NCI-H1436 (cell line): ENCODE data around the gene TMEM242.
A peak's percentile ranks its signal among the peaks of the same experiment; 100 is the strongest.

Experiments used
- DNase-seq: peaks from one replicate; lab custom pipeline; 2025; lab: John Stamatoyannopoulos, UW

TMEM242 gene

DNA sequence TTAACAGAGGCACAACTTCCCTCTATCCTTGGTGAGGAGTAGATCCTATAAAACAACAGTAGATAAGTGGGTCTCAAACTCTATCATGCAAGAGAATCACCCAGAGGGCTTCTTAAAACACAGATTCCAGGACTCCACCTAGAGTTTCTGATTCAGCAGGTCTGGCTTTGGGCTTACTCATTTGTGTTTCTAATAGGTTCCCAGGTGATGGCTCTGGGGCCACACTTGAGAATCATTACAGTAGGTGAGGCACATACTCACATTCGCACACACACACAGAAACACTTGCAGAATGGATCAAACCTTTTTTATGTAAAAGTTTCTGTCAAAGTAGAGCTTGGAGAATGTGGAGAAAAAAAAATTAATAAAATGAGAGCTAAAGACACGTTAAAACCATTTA is 52.4 kb downstream of the TMEM242 start:
- no peak for DNase-seq

DNA sequence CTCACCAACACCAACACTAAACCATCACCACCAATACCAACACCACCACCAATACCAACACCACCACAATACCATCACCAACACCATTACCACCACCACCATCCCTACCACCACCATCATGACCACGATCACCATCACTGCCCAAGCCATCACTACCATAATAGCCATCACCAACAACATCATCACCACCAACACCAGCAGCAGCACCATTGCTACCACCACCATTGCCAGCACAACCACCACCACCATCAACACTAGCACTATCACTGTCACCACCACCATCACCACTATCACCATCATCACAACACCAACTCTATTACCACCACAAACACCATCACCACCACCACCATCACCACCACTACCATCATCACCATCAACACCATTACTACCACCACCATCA is 53.0 kb downstream of the TMEM242 start:
- DNase-seq, result no peak

DNA sequence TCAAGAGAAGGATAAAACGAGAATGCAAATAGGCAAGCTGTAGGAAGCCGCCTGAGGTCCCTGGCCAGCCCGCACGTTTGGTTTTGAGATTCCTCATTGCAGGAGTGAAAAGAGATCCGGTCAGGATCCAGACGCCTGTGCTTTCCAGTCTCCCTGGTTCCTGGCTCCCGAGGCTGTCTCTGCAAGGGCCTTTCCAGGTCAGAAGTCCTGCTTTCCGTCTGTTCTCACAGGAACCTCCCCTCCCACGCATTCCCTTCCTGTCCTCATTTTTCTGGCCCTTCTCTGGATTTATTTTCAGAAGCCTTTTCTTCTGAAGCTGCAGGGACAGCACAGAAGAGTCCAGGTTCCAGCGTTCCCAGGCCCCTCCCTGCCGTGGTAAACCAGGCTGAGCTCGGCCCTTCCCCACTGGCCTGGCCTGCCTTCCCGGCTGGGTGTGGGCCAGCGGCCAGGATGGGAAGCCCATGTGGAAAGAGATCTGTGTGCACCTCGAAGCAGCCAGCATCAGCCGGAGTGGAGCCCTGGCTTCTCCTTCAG is 54.0 kb downstream of the TMEM242 start:
- no peak for DNase-seq

DNA sequence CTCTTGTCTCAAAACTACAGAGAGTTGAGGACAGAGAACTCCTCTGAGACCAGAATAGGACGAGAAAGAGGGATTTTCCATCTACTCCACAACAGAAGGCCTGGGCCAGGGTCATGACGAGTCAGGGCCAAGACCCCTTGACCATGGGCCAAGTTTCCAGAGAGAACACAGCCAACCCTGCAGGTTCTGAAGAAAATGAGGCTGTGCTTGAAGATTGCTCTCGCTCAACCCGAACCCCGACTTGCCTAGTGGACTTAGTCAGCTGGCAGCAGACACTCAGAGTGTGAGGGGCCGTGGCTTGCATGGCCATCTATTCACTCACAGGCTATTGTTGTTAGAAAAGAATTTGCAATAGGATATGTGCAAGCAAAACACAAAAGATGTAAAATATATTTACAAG is 54.5 kb downstream of the TMEM242 start:
- no peak for DNase-seq

DNA sequence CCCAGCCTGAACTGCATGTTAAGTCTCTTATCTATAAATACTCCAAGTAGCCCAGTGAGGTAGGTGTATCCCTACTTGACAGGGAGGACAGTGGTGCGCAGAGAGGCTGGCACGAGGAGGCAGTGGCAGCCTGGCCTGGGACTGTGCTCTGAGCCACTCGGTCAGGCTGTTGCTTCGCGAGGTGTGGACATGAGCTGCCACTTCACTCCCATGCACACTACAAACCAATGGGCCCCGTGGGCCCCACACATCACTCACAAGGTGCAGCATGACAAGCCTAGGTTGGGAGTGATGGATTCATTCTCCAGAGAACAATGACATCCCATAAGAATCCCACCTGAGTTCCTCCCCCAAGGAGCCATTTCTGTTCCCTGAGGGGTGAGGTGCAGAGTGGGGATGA is 54.9 kb downstream of the TMEM242 start:
- DNase-seq, result no peak

DNA sequence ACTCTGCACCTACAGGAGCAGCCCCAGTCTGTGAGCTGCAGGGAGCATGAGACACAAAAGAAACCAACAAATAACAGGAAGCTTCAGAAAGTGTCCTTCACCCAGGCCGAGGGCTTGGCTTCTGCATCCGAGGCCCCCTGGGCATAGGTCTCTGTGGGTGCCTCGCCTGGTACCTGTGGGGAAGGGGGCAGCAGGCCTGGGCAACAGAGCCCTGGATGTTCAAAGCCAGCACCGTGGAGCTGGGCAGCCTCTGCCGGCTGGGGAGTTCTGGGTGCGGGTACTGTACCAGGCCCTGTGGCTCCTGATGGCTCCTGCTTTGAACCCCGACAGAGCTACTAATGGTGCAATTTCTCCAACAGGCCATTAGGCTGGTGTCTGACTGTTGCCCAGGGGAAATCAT is 55.7 kb downstream of the TMEM242 start:
- DNase-seq, result no peak

DNA sequence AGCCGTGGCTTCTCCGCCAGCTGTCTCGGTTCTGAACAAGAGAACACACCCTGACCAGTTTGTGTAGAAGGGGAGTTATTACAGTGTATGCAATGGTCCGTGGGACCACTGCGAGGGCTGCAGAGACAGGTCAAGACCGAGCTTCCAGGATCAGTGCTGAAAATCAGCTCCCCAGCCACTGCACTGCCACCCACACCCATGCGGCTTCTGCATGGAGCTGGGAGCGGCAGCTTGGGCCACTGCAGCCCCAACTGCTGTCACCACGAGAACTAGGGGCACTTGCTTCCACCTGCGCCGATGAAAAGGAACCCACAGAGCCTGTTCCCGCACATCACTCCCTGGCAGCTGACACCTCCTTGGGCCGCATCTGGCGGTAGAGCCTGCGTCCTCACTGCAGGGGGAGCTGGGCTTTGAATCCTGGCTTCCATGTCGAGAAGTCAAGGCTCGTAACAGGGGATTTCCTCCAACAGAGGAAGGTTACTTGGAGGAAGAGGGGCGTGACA is 56.2 kb downstream of the TMEM242 start:
- no peak for DNase-seq

DNA sequence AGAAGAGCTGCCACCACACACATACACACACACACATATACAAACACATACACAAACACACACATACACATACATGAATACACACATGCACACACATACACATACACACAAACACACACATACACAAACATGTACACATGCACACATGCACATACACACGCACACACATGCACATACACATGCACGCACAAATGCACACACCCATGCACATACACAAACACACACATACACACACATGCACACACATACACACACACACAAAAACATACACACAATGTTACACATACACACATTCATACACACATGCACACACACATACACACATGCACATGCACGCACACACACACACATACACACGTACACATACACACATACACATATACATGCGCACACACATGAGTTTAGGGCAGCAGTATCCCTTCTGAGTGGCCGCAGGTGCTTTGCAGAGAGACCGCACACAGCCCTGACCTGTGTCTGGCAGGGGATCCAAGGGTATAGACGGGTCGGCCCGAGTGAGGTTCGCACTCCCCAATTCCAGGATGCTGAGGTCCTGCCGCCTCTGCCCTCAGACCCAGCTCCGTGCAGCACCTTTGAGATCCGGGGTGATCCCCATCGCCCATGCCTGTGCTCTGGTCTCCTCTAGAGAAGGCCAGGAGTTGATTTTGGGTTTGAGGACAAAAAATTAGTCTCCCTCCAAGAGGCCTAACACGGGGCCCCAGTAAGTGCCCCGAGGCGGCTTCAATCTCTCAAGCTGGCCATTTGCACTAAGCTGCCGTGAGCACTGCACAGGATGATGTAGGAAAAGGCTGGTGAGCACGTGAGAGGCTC is 56.8 kb downstream of the TMEM242 start:
- DNase-seq, result no peak

DNA sequence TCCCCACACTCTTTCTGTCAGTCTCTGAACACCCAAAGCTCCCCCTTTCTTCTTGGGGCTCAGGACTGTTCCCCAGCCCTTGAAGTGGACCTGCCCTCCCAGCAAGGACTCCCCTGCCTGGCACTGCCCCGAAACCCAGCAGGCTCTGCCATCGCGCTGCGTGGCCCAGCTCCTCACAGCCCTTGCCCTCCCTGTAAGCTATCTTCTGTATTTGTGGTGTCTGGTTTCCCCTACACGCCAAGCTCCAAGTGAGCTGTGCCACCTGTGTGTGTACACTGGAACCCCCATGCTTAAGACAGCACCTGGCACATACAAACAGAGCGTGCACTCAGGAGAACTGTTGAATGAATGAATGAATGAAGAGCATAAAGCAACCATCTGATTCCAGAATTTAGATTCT is 57.7 kb downstream of the TMEM242 start:
- peak; percentile 41 for DNase-seq

DNA sequence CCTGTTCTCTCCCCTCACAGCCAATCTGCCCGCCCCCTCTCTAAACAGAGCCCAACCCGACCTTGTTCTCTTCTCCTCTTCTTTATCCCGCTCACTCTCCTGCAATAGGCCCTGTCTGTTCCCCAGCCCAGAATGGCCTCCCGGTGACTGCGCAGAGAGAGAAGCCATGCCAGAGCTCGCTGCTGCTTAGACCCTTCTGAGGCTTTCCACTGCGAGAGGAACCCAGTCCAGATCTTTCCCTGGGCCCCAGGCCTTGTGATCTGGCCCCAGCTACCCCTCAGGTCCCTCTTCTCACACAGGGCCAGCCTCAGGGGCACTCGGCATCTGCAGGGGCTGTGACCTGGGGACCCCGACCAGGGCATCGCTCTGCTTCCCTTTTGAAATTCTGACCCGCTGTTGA is 58.1 kb downstream of the TMEM242 start:
- DNase-seq, result no peak

DNA sequence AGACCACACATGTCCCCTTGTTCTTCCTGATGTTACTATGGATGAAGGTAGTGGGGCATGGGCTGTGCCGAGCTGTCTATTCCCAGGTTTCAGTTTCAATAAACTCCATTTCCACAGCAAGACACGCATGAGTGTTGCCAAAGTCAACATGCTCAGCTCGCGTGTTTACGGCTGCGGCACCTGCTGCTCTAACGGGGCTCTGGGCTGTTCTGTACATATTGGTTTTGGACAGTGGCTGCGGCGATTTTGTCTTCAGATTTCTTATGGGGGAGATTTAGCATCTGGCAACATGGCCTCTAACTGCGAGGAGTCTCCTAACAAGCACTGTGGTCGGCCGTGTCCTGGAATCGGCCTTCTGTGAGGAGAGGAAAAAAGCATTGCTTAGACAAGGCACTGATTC is 58.6 kb downstream of the TMEM242 start:
- no peak for DNase-seq

DNA sequence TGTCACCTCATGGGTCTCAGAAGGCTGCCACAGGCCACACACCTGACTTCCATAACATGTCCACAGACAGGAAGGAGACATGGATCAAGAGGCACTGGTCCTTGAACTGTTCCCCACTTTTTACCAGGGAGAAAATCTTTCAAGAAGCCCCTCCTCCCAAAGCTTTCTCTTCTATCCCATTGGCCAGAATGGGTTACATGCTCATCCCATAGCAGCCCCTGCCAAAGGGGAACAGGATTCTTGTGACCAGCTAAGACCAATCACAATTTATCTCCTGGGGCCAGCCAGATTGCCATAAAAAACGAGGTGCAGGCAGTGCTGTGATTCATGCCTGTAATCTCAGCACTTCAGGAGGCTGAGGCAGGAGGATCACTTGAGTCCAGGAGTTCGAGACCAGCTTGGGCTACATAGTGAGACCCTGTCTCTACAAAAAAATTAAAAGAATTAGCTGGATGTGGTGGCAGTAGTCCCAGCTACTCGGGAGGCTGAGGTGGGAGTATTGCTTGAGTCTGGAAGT is 59.4 kb downstream of the TMEM242 start:
- DNase-seq, result no peak

DNA sequence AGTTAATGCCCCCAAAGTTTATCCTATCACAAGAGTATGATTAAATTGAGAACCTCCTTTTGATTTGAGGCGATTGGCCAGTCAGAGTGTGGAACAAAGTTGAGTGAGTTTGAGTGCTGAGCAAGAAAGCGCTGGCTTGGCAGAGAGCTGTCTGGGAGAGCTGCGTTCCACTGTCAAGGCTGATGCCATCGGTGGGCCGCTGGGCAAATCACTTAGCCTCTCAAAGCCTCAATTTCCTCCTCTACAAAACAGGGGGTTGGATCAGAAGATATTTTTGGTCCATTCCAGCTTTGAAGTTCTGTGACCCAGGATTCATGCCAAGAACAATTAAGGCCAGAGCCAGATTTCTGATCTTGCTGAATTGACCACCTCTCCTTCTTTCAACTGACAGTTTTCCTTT is 60.2 kb downstream of the TMEM242 start:
- no peak for DNase-seq

DNA sequence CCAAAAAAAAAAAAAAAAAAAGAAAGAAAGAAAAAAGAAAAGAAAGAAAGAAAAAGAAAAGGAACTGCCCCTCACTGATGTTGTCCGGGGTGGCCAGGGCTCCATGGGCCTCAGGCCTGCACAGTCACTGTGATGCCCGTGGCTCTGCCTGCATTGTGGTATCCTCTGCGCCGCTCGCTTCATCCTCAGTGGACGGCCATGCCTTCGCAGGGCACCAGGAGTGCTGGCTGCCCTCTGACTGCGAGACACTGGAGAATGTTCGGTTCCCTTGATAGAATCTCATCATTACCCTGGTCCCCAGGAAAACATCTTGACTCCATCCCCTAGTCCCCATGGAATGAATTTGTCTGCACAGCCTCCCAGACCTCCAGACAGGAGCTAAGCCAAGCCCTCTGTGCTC is 61.7 kb downstream of the TMEM242 start:
- DNase-seq, result no peak

DNA sequence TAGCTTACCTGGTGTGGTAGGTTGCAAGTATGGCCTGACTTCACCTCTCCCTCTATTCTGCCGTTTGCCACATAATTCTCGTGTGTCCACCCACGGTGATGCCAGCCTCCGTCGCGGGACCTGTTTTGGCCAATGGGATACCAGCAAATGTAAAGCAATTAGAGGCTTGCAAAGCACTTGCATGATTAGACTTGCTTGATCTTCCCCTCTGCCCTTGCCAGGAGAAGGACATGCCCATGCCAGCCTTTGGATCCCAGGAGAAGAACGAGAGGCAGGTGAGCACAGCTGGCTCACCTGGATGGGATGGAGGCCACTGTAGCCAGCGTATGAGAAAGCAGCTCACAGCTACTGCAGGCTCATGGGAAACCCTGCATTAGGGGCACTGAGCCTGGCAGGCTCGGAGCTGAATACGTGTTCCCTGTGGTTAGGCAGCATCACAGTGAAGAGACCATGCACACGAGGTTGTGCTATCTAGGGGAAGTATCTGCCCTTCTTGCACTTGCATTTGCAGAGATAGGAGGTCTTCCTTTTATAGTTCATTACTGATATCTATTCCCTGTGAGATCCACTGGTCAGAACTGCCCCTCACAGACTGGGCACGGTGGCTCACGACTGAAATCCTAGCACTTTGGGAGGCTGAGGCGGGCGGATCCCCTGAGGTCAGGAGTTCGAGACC is 62.4 kb downstream of the TMEM242 start:
- no peak for DNase-seq

DNA sequence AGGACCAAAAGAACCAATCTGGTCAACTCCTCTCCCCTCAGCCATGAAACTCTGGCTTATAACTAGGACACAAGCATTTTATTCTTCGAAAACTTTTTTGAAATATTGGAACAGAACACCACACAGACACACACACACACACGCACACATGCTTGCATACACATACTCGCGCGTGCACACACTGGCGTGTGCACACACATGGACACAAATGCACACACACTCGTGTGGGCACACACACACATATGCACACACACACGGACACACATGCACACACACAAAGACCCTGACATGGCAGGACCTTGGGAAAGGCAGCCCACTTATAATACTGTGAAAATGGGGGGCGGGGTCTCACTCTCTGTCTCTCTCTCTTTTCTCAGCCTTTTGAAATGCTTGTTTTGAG is 63.9 kb downstream of the TMEM242 start:
- DNase-seq, result no peak

DNA sequence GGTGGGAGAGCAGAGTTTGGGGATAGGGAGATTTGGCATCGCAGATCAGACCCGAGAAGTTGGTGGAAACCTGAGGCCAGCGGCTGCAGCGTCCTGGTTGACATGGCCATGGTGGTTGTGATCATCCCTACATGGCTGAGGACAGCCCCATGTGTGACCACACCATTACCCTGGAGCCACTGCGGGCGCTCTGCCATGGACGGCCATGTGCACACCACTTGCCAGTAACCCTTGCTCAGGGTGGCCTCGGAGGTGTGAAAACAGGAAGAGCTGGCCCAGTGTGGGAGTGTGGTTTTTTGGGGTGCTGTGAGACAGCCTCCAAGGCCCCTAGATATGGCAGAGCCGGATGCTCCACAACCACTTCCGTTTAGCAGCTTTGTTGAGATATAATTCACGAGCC is 64.4 kb downstream of the TMEM242 start:
- DNase-seq, result no peak

DNA sequence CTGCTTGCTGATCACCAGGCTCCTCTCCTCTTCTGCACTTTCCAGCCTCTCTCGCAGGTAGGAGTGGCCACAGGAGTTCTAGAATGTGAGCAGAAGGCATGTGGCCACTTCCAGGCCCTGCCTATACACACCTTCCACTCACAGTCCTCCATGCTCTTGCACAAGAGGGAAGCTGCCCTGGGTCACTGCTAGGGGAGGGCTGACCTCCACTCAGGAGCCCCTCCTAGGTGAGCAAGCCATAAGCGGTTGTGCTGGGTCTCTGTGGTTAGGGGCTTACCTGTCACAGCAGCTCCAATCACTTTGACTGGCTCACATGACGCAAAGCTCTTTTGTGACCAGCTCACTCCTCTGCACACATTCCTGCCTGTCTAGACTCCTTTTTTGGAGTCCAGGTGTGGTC is 68.2 kb downstream of the TMEM242 start:
- DNase-seq, result no peak

DNA sequence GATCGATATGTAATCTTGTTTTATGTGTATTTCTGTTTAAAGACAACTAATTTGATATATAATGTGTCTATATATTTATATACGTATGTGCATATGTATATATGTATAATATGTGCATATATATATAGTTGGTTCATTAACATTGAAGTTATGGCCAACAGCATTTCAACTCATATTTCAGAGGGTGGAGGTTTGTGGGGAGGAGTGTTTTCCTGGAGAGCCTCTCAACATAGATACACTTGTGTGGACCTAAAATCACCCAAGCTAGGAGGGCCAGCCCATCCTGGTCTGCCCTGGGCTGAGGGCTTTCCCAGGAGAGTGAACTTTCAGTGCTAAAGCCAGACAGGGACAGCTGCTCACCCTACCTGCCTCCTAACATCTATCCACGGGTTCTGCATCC is 68.8 kb downstream of the TMEM242 start:
- no peak for DNase-seq

DNA sequence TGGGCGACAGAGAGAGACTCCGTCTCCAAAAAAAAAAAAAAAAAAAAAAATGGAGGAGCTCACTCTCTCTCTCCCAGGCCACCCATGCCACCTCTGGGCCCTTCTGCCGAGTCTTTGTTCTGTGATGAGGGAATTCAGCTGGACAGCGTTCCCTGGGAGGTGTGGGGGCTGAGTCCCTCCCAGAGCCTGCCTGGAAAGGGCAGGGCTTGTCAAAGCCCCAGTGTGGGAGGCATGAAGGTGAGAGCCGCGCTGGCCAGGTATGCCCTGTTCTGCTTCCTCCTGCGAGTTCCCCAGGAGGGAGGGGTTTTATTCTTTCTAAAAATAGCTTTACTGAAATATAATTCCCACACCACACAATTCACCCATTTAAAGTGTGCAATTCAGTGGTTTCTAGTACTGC is 69.6 kb downstream of the TMEM242 start:
- DNase-seq, result no peak

DNA sequence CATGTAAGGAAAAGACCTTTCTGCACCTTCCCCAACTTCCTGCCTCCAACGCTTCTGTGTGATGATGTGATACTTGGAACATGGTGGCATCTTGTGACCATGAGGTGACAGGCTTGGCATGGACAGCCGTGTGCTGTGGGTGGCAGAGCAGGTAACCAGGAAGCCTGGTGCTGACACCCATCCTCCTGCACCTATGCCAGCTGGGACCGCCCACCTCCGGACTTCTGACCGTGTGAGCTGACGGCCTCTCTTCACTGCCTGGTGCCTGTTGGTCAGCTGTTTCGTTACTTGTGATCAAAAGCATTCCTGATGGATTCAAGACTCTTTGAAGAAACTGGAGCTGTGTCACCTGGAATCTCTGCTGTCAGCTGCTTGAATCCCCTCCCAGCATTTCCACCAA is 70.3 kb downstream of the TMEM242 start:
- DNase-seq, result no peak

DNA sequence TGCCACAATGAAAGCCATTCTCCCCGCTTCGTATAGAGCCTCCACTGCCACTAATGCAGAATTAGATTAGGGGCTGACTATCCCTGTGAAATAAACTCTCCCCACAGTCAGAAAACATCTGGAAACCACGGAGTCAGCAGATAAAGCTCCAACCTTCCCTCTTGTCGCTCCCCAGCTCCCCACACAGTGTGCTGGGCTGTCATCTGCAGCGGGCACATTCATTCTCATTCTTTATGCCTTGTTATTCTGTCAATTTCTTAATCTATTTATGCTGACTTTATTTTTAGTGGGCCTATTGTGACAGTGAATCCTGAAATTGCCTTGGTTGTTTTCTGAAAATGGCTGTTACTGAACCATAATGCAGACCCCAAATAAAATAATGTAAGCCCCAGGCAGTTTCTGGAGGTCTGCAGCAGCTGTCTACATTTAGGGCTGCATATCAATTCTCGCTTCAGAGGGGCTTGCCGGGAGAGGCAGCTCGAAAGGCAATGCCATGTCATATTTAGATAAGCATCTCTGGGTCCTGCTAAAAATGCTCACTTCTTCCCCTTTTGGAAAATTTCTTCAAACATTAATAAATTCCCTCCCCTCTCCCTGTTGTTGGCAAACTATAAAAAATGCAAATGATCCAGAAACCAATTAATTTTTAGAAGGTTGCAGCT is 71.6 kb downstream of the TMEM242 start:
- no peak for DNase-seq

DNA sequence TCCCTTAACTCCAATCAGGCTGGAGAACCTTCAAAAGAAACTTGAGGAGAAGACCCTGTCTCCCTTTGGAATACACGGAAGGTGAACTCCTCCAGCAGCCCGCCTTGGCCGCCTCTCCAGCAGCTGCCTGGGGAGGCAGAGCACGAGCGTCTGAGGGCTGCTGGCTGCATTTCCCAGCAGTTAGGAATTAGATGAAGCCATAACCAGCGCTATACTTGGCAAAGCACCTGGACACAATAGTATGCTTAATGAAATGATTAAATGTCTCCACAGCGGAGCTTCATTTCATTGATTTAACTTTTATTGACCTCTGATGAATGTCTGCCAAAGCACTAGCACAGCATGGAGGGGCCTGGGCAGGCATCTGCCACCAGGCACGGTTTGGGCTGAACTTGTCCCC is 73.5 kb downstream of the TMEM242 start:
- no peak for DNase-seq
